Fibroblast of skin of left biceps (primary cell): ENCODE data around the gene DZANK1.
"Not testable (repeated sequence)": the region's sequence is repeated elsewhere in the genome, so short reads cannot be mapped to it uniquely, and the experiment has no call there.

ENCODE experiments used
- DNase-seq, 2 experiments: peaks; one replicate each; pipeline ENCODE4 v3.0.0-alpha.2; 2013; ENCODE audit warnings: low read depth in 2 of 2

Gene DZANK1

DNA sequence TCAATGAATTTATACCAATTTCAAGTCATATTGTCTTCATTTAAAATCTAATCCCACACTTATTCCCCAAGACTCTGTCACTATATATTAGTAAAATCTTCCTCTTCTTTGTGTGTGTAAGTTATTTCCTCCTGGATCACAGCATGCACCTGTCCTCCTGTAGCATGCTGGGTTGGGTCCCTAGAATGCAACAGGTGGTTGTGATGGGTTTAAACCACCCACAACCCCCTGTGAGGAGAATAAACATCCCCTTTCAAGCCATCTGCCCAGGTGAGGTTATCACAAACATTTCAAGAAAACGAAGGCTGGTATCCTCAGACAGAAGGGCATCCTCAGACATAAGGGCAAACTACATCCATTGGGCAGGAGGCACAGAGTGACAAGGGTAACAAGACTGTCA is 26.4 kb downstream of the DZANK1 start:
- no peak for DNase-seq

DNA sequence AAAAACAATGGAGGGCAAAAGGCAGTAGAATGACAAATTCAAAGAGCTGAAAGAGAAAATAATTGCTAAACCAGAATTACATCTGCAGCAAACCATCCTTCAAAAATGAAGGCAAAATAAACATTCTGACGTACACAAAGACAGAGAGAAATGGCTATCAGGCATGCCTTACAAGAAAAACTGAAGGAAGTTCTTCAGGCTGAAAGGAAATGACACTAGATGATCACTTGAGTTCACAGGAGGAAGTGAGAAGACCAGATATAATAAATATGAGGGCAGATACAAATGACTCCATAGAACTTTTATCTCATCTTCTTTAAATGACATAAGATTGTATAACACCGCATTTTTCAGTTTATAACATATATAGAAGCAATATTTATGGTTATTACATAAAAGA is 30.0 kb downstream of the DZANK1 start:
- no peak for DNase-seq

DNA sequence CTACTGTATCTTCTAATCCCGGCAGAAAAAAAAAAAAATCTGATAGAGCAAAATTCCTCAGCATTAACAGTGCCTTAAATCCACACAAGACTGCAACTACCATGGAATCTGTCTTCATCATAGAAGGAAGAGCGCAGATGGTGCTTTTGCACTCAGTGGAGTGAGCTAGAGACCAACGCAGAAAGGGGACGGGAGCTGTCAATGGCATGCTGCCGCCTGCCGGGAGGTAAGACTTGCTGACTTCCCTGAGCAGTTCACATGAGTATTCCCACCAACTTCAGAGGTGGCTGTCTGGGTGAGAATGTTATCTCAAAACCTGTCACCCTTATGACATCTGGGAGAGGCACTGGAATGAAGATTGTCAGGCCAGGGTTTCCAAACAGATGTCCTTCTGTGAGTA is 35.6 kb downstream of the DZANK1 start:
- DNase-seq, result no peak

DNA sequence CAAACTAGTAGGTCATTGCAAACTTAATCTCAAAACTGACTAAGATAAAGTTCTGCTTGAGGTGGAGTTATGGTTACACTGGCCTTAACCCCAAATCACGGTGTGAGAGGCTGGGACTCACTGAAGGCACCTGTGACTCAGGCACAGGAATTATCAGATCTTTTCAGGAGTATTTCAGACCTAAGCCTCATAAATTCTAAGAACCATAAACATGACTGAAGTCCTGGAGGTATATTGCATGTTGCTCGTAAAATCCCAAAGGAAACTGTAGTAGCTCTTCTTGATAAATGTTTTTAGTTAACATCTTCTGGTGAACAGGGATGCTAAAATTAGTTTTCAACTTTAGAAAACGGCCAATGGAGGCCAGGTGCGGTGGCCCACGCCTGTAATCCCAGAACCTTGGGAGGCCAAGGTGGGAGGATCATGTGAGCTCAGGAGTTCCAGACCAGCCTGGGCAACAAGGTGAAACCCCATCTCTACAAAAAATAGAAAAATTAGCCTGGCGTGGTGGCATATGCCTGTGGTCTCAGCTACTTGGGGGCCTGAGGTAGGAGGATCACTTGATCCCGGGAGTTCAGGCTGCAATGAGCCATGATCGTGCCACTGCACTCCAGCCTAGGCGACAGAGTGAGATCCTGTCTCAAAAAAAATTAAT is 36.5 kb downstream of the DZANK1 start:
- no peak for DNase-seq

DNA sequence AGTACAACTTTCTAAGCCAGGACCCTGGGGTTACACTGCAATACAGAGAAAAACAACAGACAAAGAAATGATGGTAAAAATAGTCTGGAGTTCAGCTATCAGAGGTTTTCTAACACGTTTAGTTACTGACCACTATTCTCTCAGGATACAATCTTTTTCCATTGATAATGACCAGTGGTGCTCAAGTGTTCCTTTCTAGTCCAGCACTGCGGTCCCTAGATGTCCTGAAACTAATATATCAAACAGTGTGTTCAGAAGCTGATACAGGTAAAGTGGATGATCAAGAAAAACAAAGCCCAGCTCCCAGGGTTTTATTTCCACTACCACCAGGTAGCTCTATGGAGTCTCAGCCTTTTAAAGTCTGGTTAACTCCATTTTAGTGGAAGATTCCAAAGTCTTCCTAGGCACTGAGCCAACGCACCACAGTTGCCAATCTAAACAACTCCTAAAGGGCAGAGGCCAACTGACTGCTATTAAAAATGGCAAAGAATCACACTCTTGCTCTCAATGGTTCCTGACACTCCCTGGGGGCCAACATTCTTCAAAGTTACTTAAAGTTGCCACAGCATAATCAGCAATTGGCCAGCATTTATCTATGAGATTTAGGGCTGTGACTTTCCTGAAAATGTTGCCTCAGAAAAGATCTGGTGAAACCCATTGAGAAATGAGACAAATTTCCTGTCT is 38.2 kb downstream of the DZANK1 start:
- DNase-seq, result no peak

DNA sequence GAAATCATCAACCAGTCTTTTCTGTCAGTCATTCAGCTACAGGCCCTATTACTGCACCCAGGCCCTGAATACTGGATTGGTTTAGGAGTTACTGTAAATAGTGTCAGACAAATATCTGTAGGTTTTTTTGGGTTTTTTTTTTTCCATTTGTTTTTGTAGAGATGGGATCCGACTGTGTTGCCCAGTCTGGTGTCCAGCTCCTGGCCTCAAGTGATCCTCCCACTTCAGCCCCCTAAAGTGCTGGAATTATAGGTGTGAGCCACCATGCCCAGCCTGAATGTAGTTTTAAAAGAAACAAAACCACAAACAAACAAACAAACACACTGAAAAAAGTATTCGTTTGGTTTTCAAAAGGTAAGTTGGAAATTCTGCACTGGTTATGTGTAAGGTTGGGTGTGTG is 39.6 kb downstream of the DZANK1 start:
- DNase-seq, result no peak

DNA sequence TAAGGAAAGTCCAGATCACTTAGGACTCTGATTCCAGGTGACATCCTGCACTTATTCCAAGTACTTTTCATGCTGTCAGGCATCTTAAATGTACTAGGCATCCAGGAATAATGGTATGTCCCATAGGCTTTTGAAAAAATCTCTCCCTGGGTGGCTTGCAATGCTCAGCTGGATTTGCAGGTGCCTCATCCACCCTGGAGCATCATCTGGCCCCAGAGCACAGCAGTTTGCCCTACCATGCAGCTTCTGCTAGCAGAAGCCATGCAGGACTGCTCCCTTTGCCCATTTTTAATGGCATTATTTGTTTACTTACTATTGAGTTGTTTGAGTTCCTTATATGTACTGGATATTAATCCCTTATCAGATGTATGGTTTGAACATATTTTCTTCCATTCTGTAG is 45.2 kb downstream of the DZANK1 start:
- DNase-seq, result no peak

DNA sequence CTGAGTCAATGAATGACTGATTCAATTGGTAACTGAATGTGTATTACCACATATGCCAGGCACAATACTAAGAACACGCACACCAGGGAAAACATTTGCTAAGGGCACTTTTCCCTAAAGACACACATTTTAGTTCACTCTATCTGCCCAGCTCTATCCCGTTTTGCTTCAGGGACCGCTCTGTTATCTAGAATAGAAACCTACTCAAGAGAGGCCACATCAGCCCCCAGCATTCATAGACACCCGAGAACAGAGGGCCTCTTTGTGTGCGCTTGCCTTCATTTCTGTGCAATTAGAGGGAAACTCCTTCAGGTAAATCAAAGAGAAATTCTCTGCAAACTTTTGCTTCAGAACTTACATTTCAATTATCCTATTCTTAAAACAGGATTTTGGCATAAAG is 50.3 kb downstream of the DZANK1 start:
- DNase-seq, result no peak

DNA sequence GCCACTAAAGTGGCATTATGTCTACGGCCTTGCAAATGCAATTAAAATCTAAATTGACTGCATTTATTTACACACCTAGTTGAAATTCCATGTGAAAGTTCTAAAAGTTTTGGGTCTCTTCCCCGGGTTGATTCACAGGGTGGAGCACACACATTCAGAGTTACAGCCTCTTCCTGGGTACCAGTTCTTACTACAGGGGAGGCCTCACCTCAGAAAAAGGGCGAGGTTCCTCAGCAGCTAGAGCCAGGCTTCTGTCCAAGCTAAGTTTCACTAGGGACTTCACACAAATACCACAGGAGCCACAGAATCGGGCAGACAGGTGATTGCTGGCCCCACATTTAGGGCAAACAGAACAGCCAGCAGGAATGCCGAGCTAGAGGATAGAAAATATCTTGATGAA is 52.7 kb downstream of the DZANK1 start:
- DNase-seq, result no peak

DNA sequence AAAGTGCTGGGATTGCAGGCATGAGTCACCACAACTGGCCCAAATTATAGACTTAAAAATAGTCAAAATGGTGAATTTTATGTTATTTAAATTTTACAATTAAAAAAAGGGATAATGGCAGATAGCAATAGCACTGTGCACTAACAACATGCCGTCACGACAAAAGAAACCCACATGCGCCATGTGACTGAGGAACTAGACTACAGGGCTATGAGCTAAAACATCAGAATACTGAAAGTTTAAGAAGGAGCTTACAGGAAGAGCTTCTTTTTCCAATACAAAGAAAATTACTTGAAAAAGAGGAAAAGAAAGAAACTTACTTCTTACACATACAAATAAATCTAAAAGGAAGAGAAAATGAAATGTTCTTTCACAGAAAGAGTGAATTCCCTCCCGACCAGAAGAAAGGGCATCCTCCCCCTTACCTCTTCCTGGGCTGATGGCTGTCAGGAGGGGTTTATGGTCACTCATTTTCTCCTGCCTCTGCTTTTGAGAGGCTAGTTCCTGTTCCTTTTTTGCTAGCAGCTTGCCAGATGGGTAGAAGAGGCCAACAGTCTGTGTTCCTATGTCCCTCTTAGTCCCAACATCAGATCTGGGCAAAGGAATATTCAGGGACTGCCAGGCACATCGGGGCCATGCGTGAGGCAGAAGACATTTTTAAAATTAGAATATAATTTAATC is 54.5 kb downstream of the DZANK1 start:
- DNase-seq, result no peak

DNA sequence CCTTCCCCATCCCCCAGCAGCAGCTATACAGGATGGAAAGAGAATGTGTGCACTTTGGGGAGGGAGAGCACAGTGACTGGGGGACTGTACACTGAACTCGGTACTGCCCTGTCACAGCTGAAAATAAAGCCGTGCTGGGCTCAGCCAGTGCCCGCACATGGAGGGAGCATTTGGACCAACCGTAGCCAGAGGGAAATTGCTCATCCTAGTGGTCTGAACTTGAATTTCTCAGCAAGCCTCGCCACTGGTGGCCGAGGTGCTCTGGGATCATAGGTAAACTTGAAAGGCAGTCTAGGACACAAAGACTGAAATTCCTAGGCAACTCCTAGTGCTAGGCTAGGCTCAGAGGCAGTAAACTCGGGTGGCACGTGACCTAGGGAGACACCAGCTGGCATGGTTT is 61.0 kb downstream of the DZANK1 start:
- DNase-seq, result no peak

DNA sequence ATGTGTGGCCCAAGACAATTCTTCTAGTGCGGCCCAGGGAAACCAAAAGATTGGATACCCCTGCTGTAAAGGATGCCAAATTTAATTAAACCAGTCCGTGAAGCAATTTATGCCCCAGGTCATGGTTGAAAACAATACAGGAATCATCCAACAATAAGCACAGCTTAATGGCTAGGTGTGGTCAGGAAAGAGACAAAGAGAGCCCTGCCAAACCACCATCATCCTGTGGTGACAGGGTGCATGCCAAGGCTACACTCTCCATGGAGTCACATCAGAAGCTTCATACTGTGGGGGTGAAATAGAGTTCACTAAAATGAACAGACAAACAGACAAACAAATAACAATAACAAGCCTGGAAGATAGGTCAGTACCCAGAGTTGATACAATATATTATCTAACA is 62.7 kb downstream of the DZANK1 start:
- no peak for DNase-seq

DNA sequence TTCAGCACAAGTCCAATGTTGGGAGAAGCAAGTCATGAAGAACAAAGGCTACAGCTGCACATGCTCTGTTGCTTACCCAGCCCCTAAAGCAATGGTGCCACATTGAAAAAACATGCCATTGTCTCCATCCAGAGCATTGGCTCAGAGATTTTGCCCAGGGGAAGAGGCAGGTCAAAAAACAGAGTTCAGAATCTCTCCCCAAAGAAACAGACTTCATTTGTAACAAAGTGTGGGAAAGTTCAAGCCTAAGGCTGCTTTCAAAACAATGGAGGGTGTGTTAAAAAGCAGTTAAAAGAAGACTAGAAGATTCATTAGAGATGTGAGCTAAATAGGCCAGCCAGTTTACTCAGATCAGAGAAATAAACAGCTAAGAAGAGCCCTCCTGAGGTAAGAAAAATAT is 63.6 kb downstream of the DZANK1 start:
- no peak for DNase-seq

DNA sequence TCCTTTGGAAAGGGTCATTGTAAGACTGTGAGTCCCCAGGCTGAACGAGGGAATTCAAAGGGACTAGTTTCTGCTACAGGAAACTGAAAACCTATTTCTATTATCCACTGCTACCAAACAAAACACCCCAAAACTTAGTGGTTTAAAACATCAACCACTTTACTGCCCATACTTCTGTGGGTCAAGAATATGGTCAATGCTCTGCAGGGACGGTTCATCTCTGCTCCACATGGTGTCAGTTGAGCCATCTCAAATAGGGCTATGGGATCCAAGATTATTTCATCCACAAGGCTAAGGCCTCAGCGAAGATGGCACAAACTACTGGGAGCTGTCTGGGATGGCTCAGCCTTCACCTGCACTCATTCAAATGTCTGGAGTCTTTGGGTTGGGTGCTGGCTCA is 65.5 kb downstream of the DZANK1 start:
- DNase-seq, result no peak

DNA sequence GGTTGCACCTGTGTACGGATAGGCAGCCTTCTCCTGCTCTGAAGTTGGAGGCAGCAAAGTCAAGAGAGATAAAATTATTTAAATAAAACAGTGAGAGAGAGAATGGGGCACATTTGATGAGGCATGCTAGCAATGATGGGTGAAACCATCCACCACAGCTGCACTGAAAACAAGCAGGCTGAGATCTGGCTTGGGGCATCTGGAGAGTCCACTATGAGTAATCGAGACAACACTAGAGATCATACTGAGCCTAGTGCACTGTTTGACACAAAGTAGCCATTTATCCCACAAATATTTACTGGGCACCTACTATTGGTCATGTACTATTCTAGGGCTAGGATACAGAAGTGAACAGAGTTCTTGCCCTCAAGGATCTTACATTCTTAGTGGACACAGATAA is 66.4 kb downstream of the DZANK1 start:
- no peak for DNase-seq

DNA sequence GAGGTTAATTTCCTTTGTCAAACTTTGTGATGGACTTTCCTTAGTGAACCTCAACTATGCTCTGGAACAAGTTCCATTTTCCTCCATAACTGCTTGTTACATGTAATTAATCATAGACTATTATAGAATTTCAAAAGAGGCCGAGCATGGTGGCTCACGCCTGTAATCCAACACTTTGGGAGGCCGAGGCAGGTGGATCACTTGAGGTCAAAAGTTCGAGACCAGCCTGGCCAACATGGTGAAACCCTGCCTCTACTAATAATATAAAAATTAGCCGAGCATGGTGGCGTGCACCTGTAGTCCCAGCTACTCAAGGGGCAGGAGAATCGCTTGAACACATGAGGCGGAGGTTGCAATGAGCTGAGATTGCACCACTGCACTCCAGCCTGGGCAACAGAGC is 68.1 kb downstream of the DZANK1 start:
- not testable (repeated sequence) for DNase-seq

DNA sequence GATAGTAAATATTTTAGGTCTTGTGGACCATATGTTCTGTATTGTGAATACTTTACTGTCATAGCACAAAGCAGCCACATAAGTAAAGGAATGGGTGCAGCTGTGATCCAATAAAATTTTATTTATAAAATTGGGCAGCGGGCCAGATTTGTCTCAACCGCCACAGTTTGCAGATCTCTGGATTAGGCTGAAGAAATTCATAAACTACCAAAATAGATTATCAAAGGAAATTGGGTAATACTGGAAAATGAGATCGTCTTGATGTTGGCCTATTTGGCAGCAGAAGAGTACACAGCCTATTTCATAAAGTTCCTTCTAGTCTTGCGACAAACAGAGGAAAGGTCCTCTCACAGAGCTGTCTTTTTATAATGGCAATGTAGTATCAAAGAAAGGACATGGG is 69.8 kb downstream of the DZANK1 start:
- DNase-seq, result no peak

DNA sequence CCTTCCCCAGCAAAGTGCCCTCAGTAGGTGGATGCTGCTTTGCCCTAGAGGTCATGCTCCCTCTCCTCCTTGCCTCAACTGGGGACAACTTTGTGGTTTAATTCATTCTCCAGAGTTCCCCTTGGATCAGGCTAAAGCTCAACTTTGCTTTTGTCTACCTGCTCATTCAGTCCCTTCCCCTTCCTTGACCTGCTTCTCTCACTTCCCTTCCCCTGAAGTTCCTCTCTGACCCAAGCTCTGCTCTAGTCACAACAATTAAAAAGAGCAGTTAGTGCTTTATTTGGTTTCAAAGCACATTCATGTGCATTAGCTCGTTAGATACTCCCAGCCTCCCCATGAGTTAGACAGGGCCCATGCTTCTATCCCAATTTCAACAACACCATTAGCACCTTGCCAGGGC is 71.3 kb downstream of the DZANK1 start:
- no peak for DNase-seq

DNA sequence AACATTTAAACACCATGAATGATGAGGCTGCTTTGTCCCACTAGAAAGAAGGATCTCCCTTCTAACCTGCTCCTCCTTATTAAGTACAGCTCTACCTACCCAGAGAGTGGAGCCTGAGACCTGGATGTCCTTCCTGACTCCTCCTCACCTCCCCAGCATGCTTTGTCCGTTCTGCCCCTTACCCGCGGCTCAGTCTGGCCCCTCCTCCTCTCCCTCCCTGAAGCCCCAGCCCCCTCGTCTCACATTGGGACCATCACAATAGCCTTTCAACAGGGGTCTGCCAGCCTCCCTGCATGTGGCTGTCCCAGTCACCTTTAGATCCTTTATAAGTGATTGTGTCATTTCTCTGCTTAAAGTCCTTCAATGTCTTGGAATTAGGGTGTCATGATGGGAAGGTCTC is 72.5 kb downstream of the DZANK1 start:
- no peak for DNase-seq

DNA sequence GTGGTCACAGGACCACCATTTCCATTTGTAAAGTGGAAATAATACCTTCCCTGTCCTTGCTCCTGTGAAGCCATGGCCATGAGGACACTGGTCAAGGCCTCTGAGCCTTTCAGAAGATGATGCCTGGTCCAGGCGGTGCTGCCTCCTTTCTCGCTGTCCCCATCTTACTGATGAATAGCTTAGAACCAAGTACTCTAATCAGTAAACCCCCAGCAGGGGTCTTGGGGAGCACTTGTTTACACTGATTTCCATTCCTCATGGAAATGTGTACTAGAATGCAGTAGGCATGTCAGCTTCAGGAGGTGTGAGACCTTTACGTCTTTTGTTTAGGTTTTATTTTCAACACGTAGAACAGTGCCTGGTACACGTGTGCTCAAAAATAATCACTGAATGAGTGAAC is 75.1 kb downstream of the DZANK1 start:
- no peak for DNase-seq

DNA sequence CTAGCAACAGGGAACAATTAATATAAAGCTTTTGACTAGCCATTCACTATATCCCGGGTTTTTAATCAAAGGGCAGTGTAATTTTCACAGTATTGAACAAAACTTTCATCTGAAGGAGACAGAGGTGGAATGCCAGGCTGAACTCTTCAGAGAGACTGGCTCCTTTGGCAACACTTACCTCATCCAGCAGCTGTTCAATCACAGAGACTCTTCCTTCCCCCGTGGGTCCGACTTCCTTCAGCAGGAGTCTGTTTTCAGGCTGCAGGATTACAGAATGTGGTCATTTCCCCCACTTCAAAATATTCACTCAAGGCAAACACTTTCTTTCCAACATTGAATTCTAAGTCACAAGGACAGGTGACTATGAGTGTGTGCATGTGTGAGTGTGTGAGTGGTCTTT is 76.6 kb downstream of the DZANK1 start:
- no peak for DNase-seq

DNA sequence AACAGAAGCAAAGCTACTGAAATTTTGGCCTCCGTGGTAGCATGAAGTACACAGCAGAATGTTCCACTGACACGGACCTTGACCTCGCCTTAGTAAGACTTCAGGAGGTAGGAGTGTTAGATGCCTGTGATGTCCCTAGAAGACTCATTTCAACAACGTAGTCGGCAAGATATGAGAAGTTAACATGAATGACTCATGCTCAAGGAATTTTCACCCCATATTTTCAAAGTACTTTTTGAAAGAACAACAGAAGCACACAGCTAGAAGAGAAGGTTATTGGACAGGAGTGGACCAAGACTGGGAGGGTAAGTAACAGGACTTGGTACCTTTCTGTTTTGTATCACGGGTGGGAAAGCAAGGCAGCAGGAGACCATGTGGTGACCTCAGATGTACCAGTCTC is 78.0 kb downstream of the DZANK1 start:
- DNase-seq, result no peak

DNA sequence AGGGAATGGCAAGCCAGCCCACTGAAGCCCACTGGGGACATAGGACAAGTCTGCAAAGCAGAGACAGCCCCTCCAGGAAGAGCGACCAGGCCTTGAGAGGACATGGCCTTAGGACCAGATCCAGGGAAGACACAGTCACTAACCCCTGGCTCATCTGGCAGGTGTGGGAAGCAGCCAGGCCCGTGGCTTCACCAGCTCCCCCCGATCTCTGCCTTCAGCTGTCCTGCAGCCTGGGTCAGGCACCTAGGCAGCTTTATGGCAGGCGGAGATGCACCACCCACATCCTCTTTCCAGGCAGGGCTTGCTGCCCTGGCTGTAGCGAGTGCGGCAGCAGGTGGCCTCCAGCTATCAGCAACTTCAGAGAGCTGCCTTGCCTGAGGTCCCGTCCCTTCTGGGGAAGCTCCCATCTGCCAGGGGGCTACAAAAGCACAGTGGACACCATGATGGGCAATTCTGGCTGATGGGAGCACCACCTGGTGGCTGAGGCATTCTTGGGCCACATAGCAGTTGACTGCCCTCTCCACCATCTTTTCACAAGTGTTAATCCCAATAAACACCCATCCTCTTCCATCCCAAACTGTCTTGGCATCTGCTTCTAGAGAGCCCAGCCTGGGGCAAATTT is 85.8 kb downstream of the DZANK1 start:
- no peak for DNase-seq
